Endothelial cell (in vitro differentiated cells): ENCODE results near the gene USP17L11. TPM values are rescaled to one million over a fixed set of nuclear protein-coding genes. Genes with fewer than 3 reads are reported as not detected.
"Not testable (repeated sequence)": the region's sequence is repeated elsewhere in the genome, so short reads cannot be mapped to it uniquely, and the experiment has no call there.

Experiments
- DNase-seq: peaks from one replicate; pipeline ENCODE4 v3.0.0; 2021; ENCODE audit warnings: low spot score
- H3K27ac Mint-ChIP-seq: one replicate; pipeline ENCODE4 v1.8.0; 2021; ENCODE audit warnings: mixed read lengths, inconsistent platforms; ENCODE audit not compliant: unreplicated experiment
- H3K27me3 Mint-ChIP-seq: one replicate; pipeline ENCODE4 v1.8.0; 2021; ENCODE audit warnings: mild to moderate bottlenecking, moderate library complexity, mixed read lengths, inconsistent platforms; ENCODE audit not compliant: unreplicated experiment
- H3K36me3 Mint-ChIP-seq: one replicate; pipeline ENCODE4 v1.8.0; 2021; ENCODE audit warnings: mild to moderate bottlenecking, low read depth, mixed read lengths, inconsistent platforms; ENCODE audit not compliant: unreplicated experiment
- H3K4me1 Mint-ChIP-seq: one replicate; pipeline ENCODE4 v1.8.0; 2021; ENCODE audit warnings: mild to moderate bottlenecking, mixed read lengths, inconsistent platforms; ENCODE audit not compliant: unreplicated experiment
- H3K4me3 Mint-ChIP-seq: one replicate; pipeline ENCODE4 v1.8.0; 2021; ENCODE audit warnings: mild to moderate bottlenecking, mixed read lengths, inconsistent platforms; ENCODE audit not compliant: unreplicated experiment
- H3K9me3 Mint-ChIP-seq: one replicate; pipeline ENCODE4 v1.8.0; 2021; ENCODE audit warnings: mixed read lengths, inconsistent platforms; ENCODE audit not compliant: unreplicated experiment
- total RNA-seq: library from RNA; stranded (reverse); fragmentation: NEBNext Ultra II Directional; extraction: Animal tissue kit (Norgen Biotek cat#: 25700); gene quantifications from one replicate; pipeline ENCODE4 v1.2.1, GENCODE V29; 2021; ENCODE audit not compliant: unreplicated experiment

The USP17L11 gene
- total RNA-seq, 1 donor from 2014 or later, result not detected

- H3K4me1 Mint-ChIP-seq, H3K36me3 Mint-ChIP-seq, H3K27ac Mint-ChIP-seq, H3K4me3 Mint-ChIP-seq, H3K9me3 Mint-ChIP-seq, H3K27me3 Mint-ChIP-seq: not testable (repeated sequence)
- DNase-seq, result peak; percentile 2
These were observed 32.9 kb downstream of the USP17L11 start, which contains the start of gene USP17L18 for GRCh38 chr4:9247953-9248680. USP17L18 (plus strand) TSS chr4:9248630; CDS start chr4:9248630, 0 bp downstream.

- H3K4me1 Mint-ChIP-seq, H3K27ac Mint-ChIP-seq, H3K4me3 Mint-ChIP-seq: not testable (repeated sequence)
These were observed 37.9 kb downstream of the USP17L11 start, which contains the start of gene USP17L19 for GRCh38 chr4:9253078-9253477. USP17L19 (plus strand) TSS chr4:9253378; CDS start chr4:9253378, 0 bp downstream.

DNA sequence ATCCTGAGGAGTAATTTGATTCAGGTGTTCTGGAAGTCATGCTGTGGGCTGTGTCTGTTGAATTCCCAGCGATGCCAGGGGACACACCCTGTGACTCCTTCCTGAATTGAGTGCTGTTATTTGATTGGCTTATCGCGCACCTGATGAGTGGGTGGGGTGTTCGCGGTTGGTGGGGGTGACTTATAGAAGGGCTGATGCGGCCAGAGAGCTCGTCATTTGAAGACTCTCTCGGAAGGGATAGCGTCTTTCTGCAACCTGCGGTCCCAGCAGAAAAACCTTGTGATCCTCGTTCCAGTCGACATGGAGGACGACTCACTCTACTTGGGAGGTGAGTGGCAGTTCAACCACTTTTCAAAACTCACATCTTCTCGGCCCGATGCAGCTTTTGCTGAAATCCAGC, 42.6 kb downstream of the USP17L11 start, which contains the start of gene USP17L20:
Gene USP17L20 (plus strand): TSS at position 301 of the 400 bp plus-strand sequence. CDS start 0 bp downstream, at position 301.
- H3K36me3 Mint-ChIP-seq, H3K27me3 Mint-ChIP-seq, H3K4me1 Mint-ChIP-seq, H3K9me3 Mint-ChIP-seq, DNase-seq, H3K27ac Mint-ChIP-seq, H3K4me3 Mint-ChIP-seq: not testable (repeated sequence)

More at GRCh38 chr4:9253078-9253477, 37.9 kb downstream of the USP17L11 start, which contains the start of gene USP17L19:
- H3K27me3 Mint-ChIP-seq, DNase-seq, H3K9me3 Mint-ChIP-seq, H3K36me3 Mint-ChIP-seq: not testable (repeated sequence)

GRCh38 chr4:9262572-9262971, 47.4 kb downstream of the USP17L11 start, which contains the start of gene USP17L21:
USP17L21 (plus strand) TSS chr4:9262872; CDS start chr4:9262872, 0 bp downstream.
- not testable (repeated sequence) for H3K4me1 Mint-ChIP-seq, H3K9me3 Mint-ChIP-seq, DNase-seq, H3K4me3 Mint-ChIP-seq, H3K36me3 Mint-ChIP-seq, H3K27ac Mint-ChIP-seq, H3K27me3 Mint-ChIP-seq

Other genes with a start within 250 kb of the USP17L11 start
- not detected for gene FAM90A26, start 45.0 kb upstream of the USP17L11 start, total RNA-seq
- not detected for gene USP17L10, start 4.7 kb upstream of the USP17L11 start, total RNA-seq
- gene USP17L12, start 4.7 kb downstream of the USP17L11 start, total RNA-seq, result not detected
- not detected for gene USP17L13, start 9.5 kb downstream of the USP17L11 start, total RNA-seq
- gene USP17L15, start 19.0 kb downstream of the USP17L11 start, total RNA-seq, result not detected
- not detected for gene USP17L17, start 28.5 kb downstream of the USP17L11 start, total RNA-seq
- gene USP17L18, start 33.2 kb downstream of the USP17L11 start, total RNA-seq, result not detected
- not detected for gene USP17L19, start 38.0 kb downstream of the USP17L11 start, total RNA-seq
- not detected for gene USP17L20, start 42.7 kb downstream of the USP17L11 start, total RNA-seq
- not detected for gene USP17L21, start 47.5 kb downstream of the USP17L11 start, total RNA-seq
- gene USP17L22, start 52.2 kb downstream of the USP17L11 start, total RNA-seq, result not detected
- not detected for gene USP17L24, start 109.8 kb downstream of the USP17L11 start, total RNA-seq
- gene USP17L25, start 114.5 kb downstream of the USP17L11 start, total RNA-seq, result not detected
- gene USP17L26, start 119.3 kb downstream of the USP17L11 start, total RNA-seq, result not detected
- not detected for gene USP17L5, start 124.0 kb downstream of the USP17L11 start, total RNA-seq
- not detected for gene USP17L27, start 128.7 kb downstream of the USP17L11 start, total RNA-seq
- not detected for gene USP17L28, start 133.5 kb downstream of the USP17L11 start, total RNA-seq
- gene USP17L29, start 138.2 kb downstream of the USP17L11 start, total RNA-seq, result not detected
- gene USP17L30, start 147.7 kb downstream of the USP17L11 start, total RNA-seq, result not detected
- not detected for gene DEFB131A, start 229.0 kb downstream of the USP17L11 start, total RNA-seq